OCI-LY1 (cell line): ENCODE measurements around the gene PCNX2.
"Not testable (repeated sequence)": the region's sequence is repeated elsewhere in the genome, so short reads cannot be mapped to it uniquely, and the experiment has no call there.

Source experiments
- CTCF ChIP-seq: fragments of 200-600 bp; sonication (generic), shearing (Covaris generic); IDR thresholded peaks from 2 replicates; pipeline ENCODE4 v1.5.1; 2017; ENCODE audit warnings: mild to moderate bottlenecking, antibody characterized with exemption, low read length, moderate library complexity, mixed read lengths
- EZH2 ChIP-seq: fragments of 200-600 bp; sonication (generic), shearing (Covaris generic); IDR thresholded peaks from 2 replicates; pipeline ENCODE4 v1.8.0; 2017; ENCODE audit warnings: borderline replicate concordance, mixed run types, mild to moderate bottlenecking, antibody characterized with exemption, low read length, moderate library complexity, mixed read lengths

GRCh38 chr1:233129031-233129430 lies 166.5 kb downstream of the PCNX2 start:
- TF ChIP-seq CTCF, EZH2: not testable (repeated sequence)
